Astrocyte of the cerebellum (primary cell): Measurements from ENCODE around the gene GPLD1.

Experiments
- DNase-seq: peaks from one replicate; pipeline ENCODE4 v3.0.0-alpha.2; 2011; ENCODE audit warnings: low read depth
- H3K4me3 ChIP-seq: 2 replicates; pipeline ENCODE4 v1.5.1; 2011; ENCODE audit warnings: mild to moderate bottlenecking, low read depth, low read length, moderate library complexity
- in situ Hi-C: cut with HindIII; loops from 2 replicates; pipeline ENCODE4 v1.10.0; 2017; ENCODE audit warnings: low sequenced_read_pairs
- TF ChIP-seq, protein P1 (sequence below): IDR thresholded peaks from 2 replicates; pipeline ENCODE4 v1.5.1; 2012; ENCODE audit warnings: low read length, low read depth, moderate library complexity, mild to moderate bottlenecking; ENCODE audit errors: missing control alignments

Gene GPLD1

GRCh38 chr6:24529985-24530384, 40.6 kb upstream of the GPLD1 start:
- in situ Hi-C loops = loop anchor here (5.0 kb wide), 1 partner anchor 62 kb away; no protein-coding TSS in a partner anchor
- H3K4me3 ChIP-seq = no peak overlapping the region
- TF ChIP-seq, protein P1, sequence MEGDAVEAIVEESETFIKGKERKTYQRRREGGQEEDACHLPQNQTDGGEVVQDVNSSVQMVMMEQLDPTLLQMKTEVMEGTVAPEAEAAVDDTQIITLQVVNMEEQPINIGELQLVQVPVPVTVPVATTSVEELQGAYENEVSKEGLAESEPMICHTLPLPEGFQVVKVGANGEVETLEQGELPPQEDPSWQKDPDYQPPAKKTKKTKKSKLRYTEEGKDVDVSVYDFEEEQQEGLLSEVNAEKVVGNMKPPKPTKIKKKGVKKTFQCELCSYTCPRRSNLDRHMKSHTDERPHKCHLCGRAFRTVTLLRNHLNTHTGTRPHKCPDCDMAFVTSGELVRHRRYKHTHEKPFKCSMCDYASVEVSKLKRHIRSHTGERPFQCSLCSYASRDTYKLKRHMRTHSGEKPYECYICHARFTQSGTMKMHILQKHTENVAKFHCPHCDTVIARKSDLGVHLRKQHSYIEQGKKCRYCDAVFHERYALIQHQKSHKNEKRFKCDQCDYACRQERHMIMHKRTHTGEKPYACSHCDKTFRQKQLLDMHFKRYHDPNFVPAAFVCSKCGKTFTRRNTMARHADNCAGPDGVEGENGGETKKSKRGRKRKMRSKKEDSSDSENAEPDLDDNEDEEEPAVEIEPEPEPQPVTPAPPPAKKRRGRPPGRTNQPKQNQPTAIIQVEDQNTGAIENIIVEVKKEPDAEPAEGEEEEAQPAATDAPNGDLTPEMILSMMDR = no peak
- no peak for DNase-seq

GRCh38 chr6:24524805-24525204, 35.4 kb upstream of the GPLD1 start:
- DNase-seq = peak; percentile 41
- in situ Hi-C loops = no loop called here
- no peak overlapping the region for H3K4me3 ChIP-seq
- TF ChIP-seq, protein P1 = peak; percentile 74

DNA sequence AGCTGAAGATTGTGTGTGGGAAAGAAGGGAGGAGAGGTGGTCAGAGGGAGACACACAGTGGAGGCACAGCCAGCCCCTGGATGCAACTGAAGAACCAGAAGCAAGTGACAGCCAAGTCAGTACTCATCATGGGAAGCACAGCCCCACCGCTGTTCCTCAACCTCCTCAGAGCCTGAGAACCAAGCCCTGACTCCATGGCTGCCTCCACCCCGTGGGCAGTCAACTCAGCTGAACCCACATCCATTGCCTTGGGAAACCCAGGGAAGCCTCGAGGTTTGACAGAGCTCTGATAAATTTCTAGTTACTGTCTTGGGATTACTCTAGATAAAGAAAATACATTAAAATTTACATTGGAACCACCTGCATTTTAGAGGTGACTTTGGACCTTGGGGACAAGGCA, 35.0 kb upstream of the GPLD1 start:
- TF ChIP-seq, protein P1 = no peak
- DNase-seq = no peak
- H3K4me3 ChIP-seq = no peak overlapping the region
- in situ Hi-C loops = no loop called here

DNA sequence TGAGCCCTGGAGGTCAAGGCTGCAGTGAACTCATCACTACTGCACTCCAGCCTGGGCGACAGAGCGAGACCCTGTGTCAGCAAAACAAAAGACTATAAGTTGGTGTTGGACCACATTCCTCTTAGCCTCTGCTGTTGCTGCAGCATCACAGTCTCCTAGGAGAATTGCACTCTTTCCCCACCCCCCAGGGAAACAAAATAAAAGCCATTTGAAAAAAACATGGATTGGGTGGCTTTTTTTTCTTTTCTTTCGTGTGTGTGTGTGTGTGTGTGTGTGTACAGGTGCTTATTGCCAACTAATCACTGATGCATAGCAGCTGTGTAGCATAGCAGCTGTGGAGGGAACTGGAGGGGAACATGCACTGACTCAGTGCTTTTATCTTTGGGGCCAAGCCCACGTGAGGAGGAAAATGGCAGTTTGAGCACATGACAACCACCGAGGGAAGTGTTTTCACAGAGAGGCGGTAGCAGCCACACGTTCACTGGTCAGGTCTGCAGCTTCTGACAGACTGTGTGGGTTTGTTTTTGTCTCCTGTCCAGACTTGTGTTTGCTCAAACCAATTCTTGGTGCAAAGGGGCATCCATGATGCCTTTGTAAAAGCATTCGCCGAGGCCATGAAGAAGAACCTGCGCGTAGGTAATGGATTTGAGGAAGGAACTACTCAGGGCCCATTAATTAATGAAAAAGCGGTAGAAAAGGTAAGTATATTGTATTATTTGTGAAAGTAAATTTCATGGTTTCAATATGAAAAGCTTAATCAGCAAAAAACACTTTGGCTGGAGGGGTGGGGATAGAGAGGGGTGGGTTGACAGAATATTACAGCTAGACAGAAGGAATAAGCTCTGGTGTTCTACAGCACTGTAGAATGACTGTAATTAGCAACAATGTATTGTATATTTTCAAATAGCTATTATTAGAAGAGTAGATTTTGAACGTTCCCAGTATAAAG, 33.1 kb upstream of the GPLD1 start:
- TF ChIP-seq, protein P1 = no peak
- peak; percentile 6 for DNase-seq
- no peak overlapping the region for H3K4me3 ChIP-seq
- in situ Hi-C loops = no loop called here

GRCh38 chr6:24520929-24521546, 31.7 kb upstream of the GPLD1 start:
- in situ Hi-C loops = no loop called here
- no peak for DNase-seq
- TF ChIP-seq, protein P1 = peak; percentile 76
- no peak overlapping the region for H3K4me3 ChIP-seq

DNA sequence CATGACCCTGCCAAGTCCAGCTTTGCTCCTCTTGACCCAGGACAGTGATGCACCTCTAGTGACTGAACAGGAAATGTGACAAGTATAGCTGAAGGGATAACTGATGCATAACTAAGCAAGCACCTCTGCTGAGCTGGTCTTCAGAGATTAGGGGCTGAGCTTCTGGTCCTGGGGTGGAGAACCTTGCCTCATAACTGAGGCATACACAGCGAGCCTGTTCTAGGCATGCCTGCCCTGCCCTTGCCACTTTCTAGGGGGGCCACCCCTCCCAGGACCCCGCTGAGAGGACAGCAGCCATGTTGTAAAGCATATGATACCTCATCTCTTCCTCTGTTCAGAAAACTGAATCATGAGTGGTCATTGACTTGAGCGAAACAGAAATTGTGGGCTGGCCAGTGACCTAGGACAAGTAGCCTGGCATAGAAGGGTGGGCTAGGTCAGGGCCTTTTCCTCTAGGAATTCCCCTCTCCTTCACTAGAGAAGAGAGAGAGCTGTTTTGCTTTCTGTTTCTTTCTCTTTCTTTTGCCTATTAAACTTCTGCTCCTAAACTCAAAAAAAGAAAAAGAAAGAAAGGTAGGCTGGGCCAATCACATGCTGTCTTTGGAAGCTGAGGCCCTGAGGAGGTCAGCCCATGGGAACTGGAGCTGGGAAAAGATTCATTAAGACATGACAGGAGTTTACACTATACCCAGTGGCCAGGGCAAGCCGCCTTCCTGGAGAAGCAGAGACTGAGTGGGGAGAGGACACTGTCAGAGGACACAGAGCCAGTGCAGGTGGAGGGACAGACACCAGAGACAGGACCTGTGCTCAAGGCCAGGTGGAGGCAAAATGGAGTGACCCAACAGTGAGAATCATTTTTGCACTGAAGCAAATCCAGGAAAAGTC, 28.5 kb upstream of the GPLD1 start:
- no peak overlapping the region for H3K4me3 ChIP-seq
- in situ Hi-C loops = no loop called here
- no peak for DNase-seq
- TF ChIP-seq, protein P1 = no peak
